OCI-LY1 (cell line): ENCODE measurements around the gene KBTBD6.

Experiments
- EZH2 ChIP-seq: fragments of 200-600 bp; sonication (generic), shearing (Covaris generic); IDR thresholded peaks from 2 replicates; pipeline ENCODE4 v1.8.0; 2017; ENCODE audit warnings: borderline replicate concordance, mixed run types, mild to moderate bottlenecking, antibody characterized with exemption, low read length, moderate library complexity, mixed read lengths
- TF ChIP-seq, protein P1 (sequence below): fragments of 200-600 bp; sonication (generic), shearing (Covaris generic); IDR thresholded peaks from 2 replicates; pipeline ENCODE4 v1.5.1; 2017; ENCODE audit warnings: mild to moderate bottlenecking, antibody characterized with exemption, low read length, moderate library complexity, mixed read lengths

DNA sequence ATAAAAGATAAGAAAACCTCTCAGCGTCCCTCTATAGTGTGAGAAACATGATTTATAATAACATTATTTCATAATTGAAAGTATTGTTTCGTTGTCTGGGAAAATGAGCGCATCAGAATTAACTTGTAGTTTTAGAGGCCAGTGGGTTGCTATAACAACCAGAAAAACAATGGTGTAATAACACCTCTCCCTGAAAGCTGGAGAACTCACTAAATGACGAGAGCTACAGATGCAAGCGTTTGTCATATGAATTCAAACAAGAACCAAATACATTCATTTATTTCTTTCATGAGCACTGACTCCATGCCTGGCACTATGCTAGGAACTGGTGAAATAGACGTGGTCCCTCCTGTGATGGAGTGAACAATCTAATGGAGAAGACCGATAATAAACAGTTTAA, 45.4 kb upstream of the KBTBD6 start:
- TF ChIP-seq, protein P1, sequence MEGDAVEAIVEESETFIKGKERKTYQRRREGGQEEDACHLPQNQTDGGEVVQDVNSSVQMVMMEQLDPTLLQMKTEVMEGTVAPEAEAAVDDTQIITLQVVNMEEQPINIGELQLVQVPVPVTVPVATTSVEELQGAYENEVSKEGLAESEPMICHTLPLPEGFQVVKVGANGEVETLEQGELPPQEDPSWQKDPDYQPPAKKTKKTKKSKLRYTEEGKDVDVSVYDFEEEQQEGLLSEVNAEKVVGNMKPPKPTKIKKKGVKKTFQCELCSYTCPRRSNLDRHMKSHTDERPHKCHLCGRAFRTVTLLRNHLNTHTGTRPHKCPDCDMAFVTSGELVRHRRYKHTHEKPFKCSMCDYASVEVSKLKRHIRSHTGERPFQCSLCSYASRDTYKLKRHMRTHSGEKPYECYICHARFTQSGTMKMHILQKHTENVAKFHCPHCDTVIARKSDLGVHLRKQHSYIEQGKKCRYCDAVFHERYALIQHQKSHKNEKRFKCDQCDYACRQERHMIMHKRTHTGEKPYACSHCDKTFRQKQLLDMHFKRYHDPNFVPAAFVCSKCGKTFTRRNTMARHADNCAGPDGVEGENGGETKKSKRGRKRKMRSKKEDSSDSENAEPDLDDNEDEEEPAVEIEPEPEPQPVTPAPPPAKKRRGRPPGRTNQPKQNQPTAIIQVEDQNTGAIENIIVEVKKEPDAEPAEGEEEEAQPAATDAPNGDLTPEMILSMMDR = no peak
- TF ChIP-seq EZH2 = no peak
